GM19025 (cell line): Measurements from ENCODE around the gene KSR2.

Experiments used
- ATAC-seq: cut with Tn5 transposase; IDR thresholded peaks from one replicate; pipeline ENCODE4 v1.9.1; 2021; ENCODE audit warnings: mild to moderate bottlenecking, low read depth, moderate library complexity; ENCODE audit not compliant: unreplicated experiment

KSR2 gene

GRCh38 chr12:117483501-117483900 lies 485.3 kb downstream of the KSR2 start:
- no peak for ATAC-seq

- no peak for ATAC-seq
Measured at GRCh38 chr12:117481470-117481869, 487.3 kb downstream of the KSR2 start.

- no peak for ATAC-seq
Measured at GRCh38 chr12:117476341-117476740, 492.4 kb downstream of the KSR2 start.

DNA sequence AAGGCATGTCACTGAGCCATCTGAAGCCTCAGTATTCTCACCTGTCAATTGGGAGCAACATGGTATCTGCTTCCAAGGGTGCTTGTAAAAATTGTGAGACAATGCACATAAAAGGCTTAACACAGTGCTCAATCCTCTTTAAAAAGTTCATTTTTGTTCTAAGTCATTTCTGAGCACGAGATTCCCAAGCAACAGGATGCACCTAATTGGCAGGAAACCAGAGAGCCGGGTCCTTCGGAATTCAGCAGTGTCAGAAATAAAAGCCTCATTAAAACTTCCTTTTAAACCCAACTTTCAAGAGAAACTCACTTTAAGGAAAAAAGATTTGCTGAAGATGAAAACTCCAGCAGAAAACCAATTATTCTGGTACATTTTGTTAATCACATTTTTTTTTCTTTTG lies 494.9 kb downstream of the KSR2 start:
- no peak for ATAC-seq

DNA sequence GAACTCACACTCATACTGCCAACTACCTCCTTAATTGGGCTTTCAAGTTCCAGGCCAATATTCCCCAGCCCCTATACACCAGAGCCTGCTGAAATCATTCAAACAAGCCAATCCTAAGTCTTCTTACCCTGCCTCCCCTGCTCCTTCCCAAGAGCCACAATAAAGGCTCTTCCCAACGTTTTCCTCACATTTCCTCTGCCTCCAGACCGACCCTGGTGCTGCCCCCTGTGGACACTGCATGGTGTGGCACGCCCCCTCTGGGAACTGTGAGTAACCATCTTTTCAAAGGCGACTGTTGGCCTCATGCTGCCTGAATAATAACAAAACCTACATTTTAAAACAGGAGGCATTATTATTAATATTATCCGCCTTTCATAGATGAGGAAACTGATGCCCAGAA lies 495.8 kb downstream of the KSR2 start:
- ATAC-seq: no peak

DNA sequence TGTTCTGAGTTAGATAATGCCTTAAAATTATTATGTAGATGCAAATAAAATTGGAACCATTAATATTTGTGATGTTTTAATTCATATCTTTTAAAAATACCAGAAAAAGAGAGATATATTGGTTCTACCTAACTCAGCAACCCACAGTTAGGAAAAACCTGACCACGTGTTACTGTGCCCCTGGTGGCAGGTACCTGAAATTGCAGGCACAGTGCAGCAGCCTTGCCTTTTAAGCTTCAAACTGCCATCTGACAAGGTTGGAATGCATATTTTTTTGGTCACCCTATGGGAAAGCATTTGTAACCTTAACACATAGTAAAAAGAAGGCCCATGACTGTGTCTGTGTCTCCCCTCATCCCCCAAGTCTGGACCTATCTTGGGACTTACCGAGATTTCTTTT lies 498.0 kb downstream of the KSR2 start:
- ATAC-seq: no peak

- ATAC-seq: no peak
Measured at GRCh38 chr12:117469883-117470483, 498.8 kb downstream of the KSR2 start.

- ATAC-seq: no peak
Measured at GRCh38 chr12:117468016-117468415, 500.8 kb downstream of the KSR2 start.

- no peak for ATAC-seq
Measured at GRCh38 chr12:117467588-117467987, 501.2 kb downstream of the KSR2 start.

- no peak for ATAC-seq
Measured at GRCh38 chr12:117466677-117467362, 502.0 kb downstream of the KSR2 start.

DNA sequence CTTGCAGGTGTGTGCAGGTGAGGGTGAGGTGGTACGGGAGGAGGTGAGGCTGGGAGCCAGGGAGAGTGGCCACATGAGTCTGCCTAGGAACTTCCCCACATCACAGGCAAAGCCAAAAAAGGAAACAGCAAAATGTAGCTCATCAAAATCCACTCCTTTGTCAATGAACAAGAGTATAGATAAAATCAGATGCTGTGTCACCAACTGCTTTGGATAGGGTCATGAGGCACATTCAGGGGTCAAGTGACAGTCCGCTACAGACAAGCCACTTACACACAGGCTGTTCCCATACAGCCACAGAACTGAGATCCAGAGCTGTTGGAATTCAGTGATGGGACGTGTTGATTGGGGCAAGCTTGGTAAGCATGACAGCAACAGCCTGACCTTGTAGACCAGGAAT lies 507.1 kb downstream of the KSR2 start:
- no peak for ATAC-seq

- no peak for ATAC-seq
Measured at GRCh38 chr12:117459229-117459628, 509.6 kb downstream of the KSR2 start.

DNA sequence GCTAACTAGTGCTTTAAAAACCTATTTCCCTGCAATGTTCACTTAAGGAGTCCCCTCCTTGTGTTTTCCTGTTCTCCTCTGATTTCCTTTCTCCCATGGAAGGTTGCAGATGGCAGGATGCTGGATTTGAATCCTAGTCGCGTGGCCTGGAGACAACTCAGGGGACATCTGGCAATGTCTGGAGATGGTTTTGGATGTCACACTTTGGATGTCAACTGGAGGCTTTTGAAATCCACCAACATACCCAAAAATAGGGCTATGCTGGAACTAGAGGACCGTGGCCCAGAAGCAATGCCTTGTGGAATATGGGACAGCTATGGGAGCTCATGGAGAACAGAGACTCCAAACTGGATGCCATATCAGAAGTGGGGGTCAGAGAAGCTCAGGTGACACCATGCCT lies 511.6 kb downstream of the KSR2 start:
- ATAC-seq: no peak

DNA sequence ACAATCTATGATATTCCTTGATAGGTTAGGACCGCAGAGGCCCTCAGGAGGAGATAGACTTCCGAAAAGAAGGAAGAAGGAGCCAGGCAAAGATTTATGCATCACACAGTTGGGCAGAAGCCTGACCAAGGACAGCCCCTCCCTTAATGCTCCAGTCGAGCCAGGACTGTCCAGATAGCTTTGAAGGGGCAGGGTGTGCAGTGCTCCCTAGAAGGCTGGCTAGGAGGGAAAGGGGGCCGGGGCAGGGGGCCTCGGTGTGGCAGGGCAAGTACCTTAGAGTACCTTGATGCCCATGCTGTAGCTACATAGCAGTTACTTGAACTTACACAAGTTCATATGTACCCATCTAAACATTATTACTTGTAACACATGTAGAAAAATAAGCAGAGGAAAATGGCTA lies 512.7 kb downstream of the KSR2 start:
- no peak for ATAC-seq

GRCh38 chr12:117453961-117454360 lies 514.8 kb downstream of the KSR2 start:
- ATAC-seq: no peak

DNA sequence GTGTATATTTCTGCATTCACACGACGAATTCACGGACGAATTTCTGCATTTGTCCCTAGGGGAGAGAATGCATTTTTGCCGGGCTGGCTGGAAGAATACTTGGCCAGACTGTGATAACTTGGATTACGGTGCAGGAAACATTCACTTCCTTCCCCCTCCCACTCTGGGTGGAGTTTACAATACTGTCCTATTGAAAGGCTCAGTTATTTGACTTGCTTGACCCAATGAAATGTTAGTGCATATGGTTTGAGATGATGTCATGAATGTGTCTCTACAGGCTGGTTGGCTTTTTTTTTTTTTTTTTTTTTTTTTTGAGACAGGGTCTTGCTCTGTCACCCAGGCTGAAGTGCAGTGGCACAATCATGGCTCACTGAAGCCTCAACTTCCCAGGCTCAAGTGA lies 516.7 kb downstream of the KSR2 start:
- no peak for ATAC-seq

GRCh38 chr12:117450209-117450608 lies 518.6 kb downstream of the KSR2 start:
- ATAC-seq: no peak

- no peak for ATAC-seq
Measured at GRCh38 chr12:117447665-117448366, 521.0 kb downstream of the KSR2 start.

DNA sequence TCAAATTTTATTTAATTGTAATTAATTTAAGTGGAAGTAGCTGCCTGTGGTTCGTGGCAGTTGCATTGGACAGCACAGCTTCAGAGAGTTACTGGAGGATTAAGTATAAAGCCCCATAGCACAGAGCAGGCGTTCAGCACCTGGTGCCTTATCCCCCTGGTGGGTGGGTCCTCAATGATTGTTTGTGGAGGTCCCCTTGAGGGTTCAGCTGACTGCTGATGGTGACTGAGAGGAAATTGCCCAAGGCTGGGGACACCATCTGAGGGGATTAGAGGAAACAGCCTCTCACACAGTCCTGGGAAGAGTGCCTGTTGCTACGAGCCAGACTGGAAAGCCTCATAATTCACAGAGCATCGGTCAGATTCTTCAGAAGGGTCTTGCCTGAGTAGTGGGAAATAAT lies 524.0 kb downstream of the KSR2 start:
- ATAC-seq: no peak

- no peak for ATAC-seq
Measured at GRCh38 chr12:117441751-117442150, 527.0 kb downstream of the KSR2 start.

DNA sequence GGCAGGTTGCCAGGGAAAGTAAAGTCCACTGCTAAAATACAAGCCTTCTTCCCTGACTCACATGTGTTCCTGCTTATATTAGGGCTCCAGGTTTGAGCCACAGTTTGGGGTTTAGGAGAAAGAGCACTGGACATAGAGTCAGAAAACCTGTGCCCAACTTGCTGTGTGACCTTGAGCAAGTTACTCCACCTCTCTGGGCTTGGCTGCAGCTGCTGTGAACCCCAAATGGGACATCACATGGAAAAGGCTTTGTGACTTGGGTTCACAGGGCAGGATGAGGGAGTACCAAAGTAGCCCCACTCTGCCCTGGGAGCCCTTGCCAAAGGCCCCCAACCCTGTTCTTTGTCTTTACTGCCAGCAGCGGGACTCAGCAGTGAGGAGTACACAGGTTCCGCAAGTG lies 528.4 kb downstream of the KSR2 start:
- ATAC-seq: no peak

GRCh38 chr12:117439531-117440001 lies 529.2 kb downstream of the KSR2 start:
- no peak for ATAC-seq
